Measurements from ENCODE around the gene ZNF385C.

GRCh38 chr17:42090964-42091790 is 7.1 kb downstream of the ZNF385C start:
- TF ChIP-seq, protein P1, sequence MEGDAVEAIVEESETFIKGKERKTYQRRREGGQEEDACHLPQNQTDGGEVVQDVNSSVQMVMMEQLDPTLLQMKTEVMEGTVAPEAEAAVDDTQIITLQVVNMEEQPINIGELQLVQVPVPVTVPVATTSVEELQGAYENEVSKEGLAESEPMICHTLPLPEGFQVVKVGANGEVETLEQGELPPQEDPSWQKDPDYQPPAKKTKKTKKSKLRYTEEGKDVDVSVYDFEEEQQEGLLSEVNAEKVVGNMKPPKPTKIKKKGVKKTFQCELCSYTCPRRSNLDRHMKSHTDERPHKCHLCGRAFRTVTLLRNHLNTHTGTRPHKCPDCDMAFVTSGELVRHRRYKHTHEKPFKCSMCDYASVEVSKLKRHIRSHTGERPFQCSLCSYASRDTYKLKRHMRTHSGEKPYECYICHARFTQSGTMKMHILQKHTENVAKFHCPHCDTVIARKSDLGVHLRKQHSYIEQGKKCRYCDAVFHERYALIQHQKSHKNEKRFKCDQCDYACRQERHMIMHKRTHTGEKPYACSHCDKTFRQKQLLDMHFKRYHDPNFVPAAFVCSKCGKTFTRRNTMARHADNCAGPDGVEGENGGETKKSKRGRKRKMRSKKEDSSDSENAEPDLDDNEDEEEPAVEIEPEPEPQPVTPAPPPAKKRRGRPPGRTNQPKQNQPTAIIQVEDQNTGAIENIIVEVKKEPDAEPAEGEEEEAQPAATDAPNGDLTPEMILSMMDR (conservative IDR thresholded peaks at IDR 0.05; ENCODE audit: low read length), result no peak
- TF ChIP-seq EZH2phosphoT487 (IDR thresholded peaks at IDR 0.05; ENCODE audit: borderline replicate concordance, low read depth, low read length), result no peak

Data from OCI-LY7 (cell line).